ENCODE results near the gene GCC1. TPM values are rescaled to one million over a fixed set of nuclear protein-coding genes. Genes with fewer than 3 reads are reported as not detected.

Gene GCC1
- total RNA-seq, 1 experiment from 2014 or later: 16.8 TPM

DNA sequence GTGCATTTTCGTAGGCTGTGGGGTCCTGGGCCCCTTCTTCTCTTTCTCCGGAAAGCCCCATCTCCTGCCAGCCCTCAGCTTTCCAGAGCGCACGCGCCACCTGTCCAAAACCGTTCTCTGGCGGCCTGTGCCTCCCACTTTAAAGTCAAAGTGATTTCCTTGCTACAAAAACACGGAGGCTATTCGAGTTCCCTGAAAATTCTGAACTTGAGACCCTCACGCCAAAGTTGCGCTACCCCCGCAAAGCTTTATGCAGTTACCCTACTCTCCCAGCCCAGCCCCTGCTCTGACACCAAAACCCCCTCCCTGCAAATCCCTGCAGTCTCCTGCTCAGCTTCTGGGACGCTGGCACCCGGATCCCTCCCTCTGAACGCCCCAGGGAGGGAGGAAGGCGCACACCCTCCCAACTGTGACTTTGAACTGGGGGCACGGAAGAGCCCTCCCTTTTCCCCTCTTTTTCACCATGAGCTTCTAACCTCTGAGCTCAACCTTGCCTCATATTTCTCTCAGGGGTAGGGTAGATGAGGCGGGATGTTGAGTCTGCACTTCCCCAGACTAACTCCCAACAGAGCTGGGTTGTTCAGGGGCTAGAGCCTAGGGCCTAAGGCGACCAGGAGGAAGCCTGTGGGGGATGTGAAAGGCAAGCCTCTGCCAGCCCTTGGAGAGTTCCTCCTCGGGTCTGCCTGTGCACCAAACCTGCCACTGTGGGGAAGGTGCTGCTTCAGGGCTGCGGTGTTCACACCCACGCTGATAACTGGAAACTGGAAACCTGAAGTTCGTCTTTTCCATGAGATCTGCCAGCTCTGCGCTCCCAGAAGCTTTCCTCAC lies 35.2 kb upstream of the GCC1 start:
- Histone ChIP-seq H2BK12ac (ENCODE audit: insufficient read length, low read depth, low read length) (no peak overlapping the region), H3K14ac (ENCODE audit: insufficient read depth, low read length) (no peak overlapping the region), H3K56ac (ENCODE audit: insufficient read length, low read depth, low read length) (no peak overlapping the region), H3K4me2 (ENCODE audit: insufficient read depth, insufficient read length, low read length) (peak overlapping the region; percentile 90), H2BK20ac (ENCODE audit: low read depth, low read length, poor library complexity, severe bottlenecking) (no peak overlapping the region), H3K18ac (ENCODE audit: insufficient read length, low read depth, low read length) (no peak overlapping the region), H3T11ph (ENCODE audit: low read length) (no peak overlapping the region), H3K79me2 (ENCODE audit: insufficient read depth, low read length) (no peaks in the 10 kb centered on the region), H3K27ac (ENCODE audit: insufficient read length, low read depth, low read length) (no peak overlapping the region), H4K91ac (ENCODE audit: insufficient read length, low read depth, low read length) (no peak overlapping the region), H3K9ac (ENCODE audit: extremely low read depth, insufficient read length, low read length) (peak overlapping the region; percentile 21), H3K4ac (ENCODE audit: low read depth, low read length) (no peak overlapping the region), H2BK5ac (ENCODE audit: insufficient read length, low read length) (no peak overlapping the region), H3K27me3 (ENCODE audit: insufficient read depth, low read length) (peaks cover 20% of the 10 kb centered on the region; the same call in 1 of the 2 replicates), H2AK5ac (ENCODE audit: insufficient read length, low read length) (no peak overlapping the region), H2BK15ac (ENCODE audit: low read depth, low read length) (no peak overlapping the region), H4K5ac (ENCODE audit: insufficient read length, low read depth, low read length) (no peak overlapping the region), H2BK120ac (ENCODE audit: low read depth, low read length, poor library complexity, severe bottlenecking) (no peak overlapping the region), H4K20me1 (ENCODE audit: control insufficient read depth, insufficient read depth, insufficient read length) (no peaks in the 10 kb centered on the region), H3K4me1 (ENCODE audit: insufficient read depth, low read length) (no peaks in the 10 kb centered on the region), H4K8ac (replicated peaks; ENCODE audit: insufficient read length, low read depth, low read length) (no peak overlapping the region), H2AFZ (ENCODE audit: low read length) (peak overlapping the region; percentile 81), H3K23ac (ENCODE audit: insufficient read length, low read depth, low read length) (no peak overlapping the region), H3K79me1 (ENCODE audit: insufficient read depth, low read depth, low read length, poor library complexity, severe bottlenecking) (no peaks in the 10 kb centered on the region), H3K9me3 (ENCODE audit: control insufficient read depth, low read depth, low read length) (no peaks in the 10 kb centered on the region), H3K23me2 (ENCODE audit: insufficient read length, low read depth, low read length, poor library complexity, severe bottlenecking) (peaks cover 16% of the 10 kb centered on the region)
- no peaks in the 10 kb centered on the region; a peak in 1 of 7 replicates for H3K36me3 Mint-ChIP-seq (ENCODE audit: insufficient read depth in 1 of 3, low read depth in 3 of 3)
- H3K4me1 Mint-ChIP-seq: peaks cover 20% of the 10 kb centered on the region in 2 experiments
- H3K27me3 Mint-ChIP-seq (ENCODE audit: low read depth): peaks cover 83% of the 10 kb centered on the region
- H3K27ac Mint-ChIP-seq: peak overlapping the region in 1 of 3 experiments; percentile 84; a peak in 1 of 7 replicates
- TF ChIP-seq, protein P1, sequence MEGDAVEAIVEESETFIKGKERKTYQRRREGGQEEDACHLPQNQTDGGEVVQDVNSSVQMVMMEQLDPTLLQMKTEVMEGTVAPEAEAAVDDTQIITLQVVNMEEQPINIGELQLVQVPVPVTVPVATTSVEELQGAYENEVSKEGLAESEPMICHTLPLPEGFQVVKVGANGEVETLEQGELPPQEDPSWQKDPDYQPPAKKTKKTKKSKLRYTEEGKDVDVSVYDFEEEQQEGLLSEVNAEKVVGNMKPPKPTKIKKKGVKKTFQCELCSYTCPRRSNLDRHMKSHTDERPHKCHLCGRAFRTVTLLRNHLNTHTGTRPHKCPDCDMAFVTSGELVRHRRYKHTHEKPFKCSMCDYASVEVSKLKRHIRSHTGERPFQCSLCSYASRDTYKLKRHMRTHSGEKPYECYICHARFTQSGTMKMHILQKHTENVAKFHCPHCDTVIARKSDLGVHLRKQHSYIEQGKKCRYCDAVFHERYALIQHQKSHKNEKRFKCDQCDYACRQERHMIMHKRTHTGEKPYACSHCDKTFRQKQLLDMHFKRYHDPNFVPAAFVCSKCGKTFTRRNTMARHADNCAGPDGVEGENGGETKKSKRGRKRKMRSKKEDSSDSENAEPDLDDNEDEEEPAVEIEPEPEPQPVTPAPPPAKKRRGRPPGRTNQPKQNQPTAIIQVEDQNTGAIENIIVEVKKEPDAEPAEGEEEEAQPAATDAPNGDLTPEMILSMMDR (conservative IDR thresholded peaks at IDR 0.05): no peak
- peak overlapping the region; percentile 77 to 89 for H3K4me3 Mint-ChIP-seq
- H3K9me3 Mint-ChIP-seq: no peaks in the 10 kb centered on the region; a peak in 2 of 5 replicates
- no CpG with 5 or more reads among the region's 24 CpGs for WGBS (ENCODE audit: extremely low coverage, insufficient read length, low lambda C conversion rate)
- peak; percentile 72 for DNase-seq

Data from H9 (cell line).